GM18505 (cell line): Measurements from ENCODE around the gene FOXJ1.

Experiments
- ATAC-seq: cut with Tn5 transposase; IDR thresholded peaks from one replicate; pipeline ENCODE4 v1.9.1; 2021; ENCODE audit not compliant: unreplicated experiment
- POLR2A ChIP-seq: IDR thresholded peaks from 4 replicates; pipeline ENCODE4 v1.6.1; 2011; ENCODE audit warnings: borderline replicate concordance; ENCODE audit not compliant: insufficient read depth, insufficient read length; ENCODE audit errors: extremely low read depth

The FOXJ1 gene

DNA sequence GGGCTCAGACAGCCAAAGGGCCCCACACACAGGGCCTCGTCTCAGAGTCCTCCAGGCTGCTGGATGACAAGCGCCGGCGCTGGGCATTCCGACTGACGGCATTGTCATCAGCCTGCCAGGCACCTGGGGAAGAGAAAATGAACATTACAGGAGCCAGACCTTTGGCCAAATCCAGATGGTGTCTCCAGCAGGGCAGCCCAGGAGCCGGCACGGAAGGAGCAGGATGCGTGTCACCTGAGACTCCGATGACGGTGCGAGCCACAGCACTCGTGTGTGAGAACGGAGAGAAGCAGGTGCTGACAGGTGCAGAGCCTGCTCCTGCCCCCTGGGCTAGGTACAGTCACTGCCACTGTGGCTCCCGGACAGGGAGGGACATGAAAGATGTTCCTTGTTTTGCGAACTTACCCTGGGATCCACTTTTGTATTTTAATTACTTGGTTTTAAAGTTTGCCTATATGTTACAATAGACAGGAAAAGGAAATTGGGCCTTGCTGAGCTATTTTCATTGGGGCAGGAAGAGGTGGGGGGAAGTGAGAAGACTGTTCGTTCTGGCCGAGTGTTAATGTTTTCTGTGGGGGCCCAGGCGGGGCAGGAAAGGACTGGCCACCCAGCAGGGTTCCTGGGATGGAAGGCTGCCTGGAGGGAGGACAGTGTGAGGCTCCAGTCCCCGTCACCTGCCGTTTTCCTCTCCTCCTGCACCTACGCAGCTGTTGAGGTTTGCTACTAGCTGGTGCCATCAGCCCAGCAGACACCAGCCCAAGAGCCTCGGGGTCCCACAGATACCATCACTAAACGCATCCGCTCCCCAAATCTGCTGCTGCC is 4.4 kb upstream of the FOXJ1 start:
- no peak for ATAC-seq
- TF ChIP-seq POLR2A, result no peak

DNA sequence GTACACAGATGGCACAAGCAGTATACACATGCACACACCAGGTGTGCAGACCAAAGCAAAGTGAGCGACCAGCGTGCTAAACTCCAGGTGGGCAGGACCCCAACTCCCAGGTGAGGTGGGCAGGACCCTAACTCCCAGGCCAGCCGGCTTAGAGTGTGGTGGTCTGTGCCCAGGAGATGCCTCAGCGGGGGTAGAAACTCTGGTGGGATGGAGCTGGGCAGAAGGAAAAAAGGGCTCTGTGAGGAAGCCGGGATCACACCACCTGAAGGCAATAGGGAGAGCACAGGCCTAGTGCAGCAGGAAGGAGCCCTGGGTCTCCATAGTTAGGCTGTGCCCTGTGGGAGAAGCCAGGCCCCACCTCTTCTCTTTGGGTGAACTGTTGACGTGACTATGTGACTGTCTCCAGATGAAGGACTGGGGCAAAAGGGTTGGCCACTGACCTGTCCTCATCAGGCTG is 1.6 kb upstream of the FOXJ1 start:
- no peak for TF ChIP-seq POLR2A
- ATAC-seq, result no peak

DNA sequence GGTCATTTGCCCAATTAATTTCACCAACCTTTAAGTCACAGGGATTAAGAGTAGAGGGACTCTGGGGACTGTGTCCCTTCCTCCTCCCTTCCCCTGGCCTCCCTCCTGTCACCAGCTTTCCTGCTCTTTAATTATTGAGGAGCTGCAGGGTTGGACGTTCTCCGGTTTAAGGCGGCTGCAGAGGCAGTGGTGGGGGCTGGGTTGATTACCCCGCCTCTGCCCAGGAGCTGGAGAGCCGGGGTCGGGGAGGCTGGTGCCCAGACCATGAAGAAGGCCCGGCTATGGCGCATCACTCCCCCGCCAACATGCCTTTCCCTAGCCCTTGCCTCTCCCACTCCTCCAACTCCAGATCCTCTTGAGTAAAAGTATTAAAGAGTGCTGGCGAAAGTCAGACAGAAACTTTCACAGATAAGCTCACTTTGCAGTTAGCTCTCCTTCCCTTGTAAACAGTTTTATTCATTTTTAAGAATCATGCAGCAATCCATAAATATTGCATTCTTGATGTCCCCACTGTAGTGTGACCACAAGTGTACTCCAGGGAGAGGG is 1.1 kb upstream of the FOXJ1 start:
- no peak for ATAC-seq
- no peak for TF ChIP-seq POLR2A

DNA sequence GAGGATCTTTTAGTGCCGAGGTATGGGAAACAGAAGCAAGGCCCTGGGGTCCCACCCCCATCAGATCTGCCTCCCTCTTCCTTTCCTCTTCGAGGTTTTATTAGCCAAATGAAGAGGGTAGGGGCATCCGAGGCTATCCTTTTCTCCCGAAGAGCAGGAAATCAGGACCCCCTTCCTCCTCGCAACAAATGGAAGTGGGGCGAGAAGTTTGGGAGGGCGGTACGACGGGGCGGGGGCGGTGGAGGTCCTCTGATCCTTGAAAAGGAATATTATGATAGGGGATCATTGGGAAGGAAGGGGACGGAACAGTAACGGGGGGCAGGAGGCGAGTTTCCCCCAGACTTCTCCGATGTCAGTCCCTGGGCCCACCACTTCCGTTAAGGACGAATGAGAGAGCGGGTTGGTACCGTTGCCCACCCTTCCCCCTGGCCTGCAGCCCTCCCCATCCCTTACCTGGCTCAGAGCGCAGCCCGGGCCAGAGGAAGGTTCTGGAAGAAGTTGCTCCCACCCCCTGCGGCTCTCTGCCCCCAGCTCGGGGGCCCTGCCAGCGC is 309 bp downstream of the FOXJ1 start:
- ATAC-seq, result no peak
- TF ChIP-seq POLR2A, result no peak

DNA sequence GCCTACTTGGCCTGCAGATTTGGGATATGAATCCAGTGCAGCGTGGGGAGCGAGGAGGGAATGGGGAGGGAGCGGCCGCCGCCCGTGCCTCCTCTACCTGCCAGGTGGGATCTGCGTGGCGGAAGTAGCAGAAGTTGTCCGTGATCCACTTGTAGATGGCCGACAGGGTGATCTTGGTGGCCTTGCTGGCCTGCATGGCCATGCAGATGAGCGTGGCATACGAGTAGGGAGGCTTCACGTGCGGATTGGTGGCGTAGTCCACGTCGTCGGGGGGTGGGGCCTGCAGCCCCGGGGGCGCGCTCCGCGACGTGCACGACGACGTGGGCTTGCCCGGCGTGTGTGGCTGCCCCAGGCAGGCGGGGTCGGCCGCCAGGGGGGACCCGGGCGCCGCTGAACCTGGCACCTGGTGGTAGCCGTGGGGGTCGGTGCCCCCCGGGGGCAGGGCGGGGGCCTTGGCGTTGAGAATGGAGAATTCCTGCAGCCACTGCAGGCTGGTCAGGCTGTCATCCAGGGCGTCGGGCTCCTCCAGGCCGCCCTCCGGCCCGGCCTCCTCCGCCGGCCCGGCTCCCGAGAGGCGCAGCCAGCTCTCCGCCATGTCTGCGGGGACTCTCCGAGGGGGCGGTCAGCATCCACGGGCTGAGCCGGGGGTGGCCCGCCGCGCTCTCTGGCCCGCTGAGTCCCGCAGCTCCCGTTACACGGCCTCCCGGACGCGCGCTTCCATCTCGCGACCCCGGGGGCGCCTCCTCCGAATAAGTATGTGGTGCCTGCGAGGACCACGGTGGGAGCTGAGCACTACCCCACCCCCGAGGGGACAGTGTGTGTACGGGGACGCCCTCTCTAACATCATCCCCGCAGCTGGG is 1.0 kb downstream of the FOXJ1 start:
- no peak for TF ChIP-seq POLR2A

DNA sequence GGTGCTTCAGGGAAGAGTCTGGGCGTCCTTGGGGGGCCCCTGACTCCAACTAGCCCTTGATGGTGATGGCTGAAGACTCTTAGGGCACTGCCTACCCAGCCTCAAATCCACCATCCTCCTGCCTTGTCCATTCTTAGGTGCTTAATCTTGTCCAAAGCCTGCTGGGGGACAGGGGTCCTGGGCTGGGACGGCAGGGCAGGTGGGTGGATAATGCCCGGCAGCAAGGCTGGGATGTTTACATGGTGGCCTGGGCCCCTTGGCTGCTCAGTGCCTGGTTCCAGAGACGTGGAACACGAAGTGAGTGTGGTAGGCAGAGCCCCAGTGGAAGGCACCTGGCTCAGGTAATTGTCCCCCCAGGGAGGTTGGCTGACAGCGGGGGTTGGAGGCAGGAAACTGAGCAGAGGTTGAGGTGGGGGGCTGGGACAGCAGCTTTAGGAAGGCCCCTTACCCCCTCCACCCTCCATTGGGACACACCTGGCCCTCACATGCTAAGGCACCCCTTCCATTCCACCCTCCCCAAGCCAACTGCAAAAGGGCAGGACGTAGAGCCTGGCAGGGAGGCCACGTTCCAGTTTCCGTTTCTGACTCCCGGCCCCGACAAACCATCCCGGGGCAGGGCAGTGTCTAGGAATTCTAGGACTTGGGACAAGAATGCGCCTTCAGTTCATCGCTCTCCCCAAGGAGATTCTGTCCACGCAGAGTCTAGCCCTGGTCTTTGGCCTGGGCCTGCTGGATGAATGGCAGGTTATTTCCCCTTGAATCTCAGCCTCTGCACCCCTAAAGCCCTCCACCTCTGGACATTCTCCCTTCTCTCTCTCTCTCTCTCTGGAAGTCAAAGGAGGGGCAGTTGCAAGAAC is 1.9 kb downstream of the FOXJ1 start:
- TF ChIP-seq POLR2A, result no peak
- ATAC-seq, result no peak

More for the DNA sequence above, 1.0 kb downstream of the FOXJ1 start:
- ATAC-seq, result no peak

DNA sequence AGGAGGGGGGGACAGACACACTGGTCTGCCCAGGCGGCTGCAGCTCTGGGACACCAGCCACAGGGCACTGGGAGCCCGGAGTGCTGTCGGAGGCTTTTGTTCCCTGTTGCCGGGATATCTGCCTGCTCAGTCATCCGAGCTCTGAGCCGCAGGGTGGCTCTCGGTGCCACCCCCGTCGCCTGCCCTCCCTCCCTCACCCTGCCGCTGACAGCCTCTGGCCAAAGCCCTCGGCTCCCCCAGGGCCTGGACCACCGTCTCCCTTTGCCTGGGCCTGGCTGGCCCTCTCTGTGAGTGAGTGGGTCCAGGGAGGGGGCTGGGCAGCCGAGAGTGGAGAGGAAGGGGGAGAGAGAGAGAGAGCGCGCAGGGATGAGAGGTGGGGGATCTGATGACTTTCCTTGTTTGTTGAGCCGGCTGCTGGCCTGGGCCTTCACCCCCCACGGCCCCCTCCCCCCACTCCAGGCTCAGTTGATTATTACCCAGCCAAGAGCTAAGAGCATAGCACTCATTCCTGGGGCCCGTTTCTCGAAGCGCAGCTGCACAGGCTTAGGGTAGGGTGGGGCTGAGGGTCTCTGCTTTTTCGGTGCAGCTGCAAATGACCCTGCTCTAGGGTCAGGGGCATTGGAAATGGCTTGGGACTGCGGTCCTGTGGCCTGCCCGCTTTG is 2.7 kb downstream of the FOXJ1 start:
- no peak for TF ChIP-seq POLR2A
- no peak for ATAC-seq

DNA sequence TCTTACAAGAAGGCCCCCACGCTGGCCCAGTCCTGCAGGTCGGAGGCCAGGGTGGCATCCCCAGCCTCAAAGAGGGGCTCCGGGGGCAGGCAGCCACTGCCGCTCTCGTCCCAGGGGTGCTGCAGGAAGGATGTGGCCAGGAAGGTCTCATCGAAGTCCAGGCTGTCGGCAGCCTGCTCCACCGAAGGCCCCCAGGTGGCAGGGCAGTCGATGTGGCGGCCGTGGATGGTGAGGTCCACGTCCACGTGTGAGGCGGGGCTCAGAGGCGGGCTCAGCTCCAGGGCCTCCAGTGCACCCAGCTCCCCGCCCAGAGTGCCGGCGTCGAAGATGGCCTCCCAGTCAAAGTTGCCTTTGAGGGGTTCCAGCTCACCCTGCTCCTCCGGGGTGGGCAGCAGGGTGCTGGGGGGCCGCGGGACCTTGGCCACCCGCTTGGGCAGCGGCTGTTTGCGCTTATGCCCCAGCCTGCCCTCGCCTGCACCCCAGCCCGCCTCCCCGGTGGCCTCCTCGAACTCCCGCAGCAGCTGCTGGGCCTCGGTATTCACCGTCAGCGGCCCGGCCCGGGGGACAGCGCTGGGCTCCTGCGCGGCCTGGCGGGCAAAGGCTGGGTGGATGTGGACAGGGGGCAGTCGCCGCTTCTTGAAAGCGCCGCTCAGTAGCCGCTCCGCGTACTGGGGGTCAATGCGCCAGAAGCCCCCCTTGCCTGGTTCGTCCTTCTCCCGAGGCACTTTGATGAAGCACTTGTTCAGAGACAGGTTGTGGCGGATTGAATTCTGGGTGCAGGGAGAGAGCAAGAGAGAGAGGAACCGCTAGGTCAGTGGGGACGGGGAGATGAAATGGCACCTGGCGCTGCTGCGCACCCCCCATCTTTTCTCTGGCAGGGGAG is 3.5 kb downstream of the FOXJ1 start:
- ATAC-seq, result no peak
- no peak for TF ChIP-seq POLR2A

DNA sequence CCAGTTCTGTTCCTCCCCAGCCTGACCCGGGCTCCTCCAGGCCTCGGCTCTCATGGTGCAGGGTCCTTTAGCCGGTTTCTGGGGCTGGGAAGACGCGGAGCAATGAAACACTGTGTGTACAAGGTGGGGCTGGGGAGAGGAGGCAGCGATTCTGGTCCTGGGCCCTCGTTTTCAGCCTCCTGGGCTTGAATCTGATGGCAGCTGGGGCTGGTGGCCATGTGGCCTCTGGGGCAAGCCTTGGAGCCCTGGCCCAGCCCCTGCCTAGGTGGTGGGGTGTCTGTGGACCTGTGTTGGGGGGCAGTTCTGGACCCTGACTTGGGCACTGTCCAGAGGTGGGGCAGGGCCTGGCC is 4.1 kb downstream of the FOXJ1 start:
- TF ChIP-seq POLR2A, result no peak
- ATAC-seq, result no peak

DNA sequence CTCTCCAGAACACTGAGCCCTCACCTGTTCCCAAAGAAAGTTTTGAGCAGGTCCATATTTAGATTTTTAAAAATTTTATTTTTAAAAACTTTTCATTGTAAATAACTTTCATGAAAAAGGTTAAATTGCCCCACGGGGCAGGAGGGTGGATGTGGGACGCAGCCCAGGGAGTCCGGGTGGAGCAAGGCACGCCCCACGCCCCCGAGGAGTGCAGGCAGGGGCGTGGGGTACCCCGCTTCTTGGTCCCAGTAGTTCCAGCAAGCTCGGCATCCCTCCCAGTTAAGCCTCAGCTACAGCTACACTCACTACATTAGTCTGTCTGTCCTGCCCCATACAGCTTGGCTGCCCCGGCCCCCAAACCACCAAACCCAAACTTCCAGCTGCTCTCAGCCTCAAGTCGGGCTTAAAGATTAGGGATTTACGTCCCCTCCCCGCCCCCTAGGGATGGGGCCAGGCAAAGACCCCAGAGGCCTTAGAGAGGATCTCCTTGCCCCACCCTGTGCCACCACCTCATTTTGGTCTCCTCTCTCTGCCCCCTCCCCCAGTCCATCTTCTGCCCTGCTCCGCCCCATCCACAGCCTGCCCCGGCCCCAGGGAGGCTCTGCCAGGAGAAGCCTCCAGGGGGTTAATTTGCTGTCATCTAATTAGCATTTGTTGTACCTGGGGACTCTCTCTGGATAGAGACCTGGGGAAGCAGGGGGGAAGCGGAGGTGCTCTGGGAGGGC is 4.6 kb downstream of the FOXJ1 start:
- TF ChIP-seq POLR2A, result no peak
- ATAC-seq, result no peak

DNA sequence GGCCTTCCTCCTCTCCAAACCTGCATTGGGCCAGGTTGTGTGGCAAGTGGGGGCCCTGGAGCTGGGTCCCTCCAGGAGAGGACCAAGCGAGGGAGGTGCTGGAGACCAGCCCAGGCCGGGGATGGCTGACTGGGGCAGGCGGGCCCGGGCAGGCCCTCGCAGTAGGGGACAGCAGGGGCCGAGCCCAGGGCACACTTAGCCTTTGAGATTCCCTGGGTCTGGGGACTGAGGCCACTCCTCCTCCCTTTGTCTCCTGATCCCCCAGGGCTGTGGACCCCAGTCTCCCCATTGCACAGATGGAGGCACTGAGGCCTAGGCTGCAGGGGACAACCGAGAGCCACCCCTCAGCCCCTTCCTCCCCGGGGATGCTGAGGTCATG is 5.2 kb downstream of the FOXJ1 start:
- ATAC-seq, result no peak
- TF ChIP-seq POLR2A, result no peak
